ENCODE measurements around the gene VTA1. TPM values are rescaled to one million over a fixed set of nuclear protein-coding genes. Genes with fewer than 3 reads are reported as not detected.

VTA1 gene
- polyA plus RNA-seq, 3 donors, result 15.9 to 97.3 (median 74.8) TPM

- Histone ChIP-seq H3K27ac (ENCODE audit: low read depth in 1 of 2, low read length in 2 of 2) (no peak overlapping the region), H2AFZ (ENCODE audit: insufficient read depth, low read depth, low read length, poor library complexity, severe bottlenecking) (no peak overlapping the region), H3K9me3 (replicated peaks in 1 of 2; ENCODE audit: control insufficient read depth in 1 of 2, insufficient read depth in 1 of 2, low read length in 2 of 2) (no peaks in the 10 kb centered on the region), H3K4me2 (replicated peaks; ENCODE audit: extremely low read depth, low read length, poor library complexity, severe bottlenecking) (no peak overlapping the region), H3K9ac (ENCODE audit: insufficient read depth, low read length, poor library complexity, severe bottlenecking) (no peak overlapping the region), H3K79me2 (ENCODE audit: insufficient read depth, low read length) (peaks cover 4% of the 10 kb centered on the region), H3K36me3 (replicated peaks in 1 of 2; ENCODE audit: control insufficient read depth in 1 of 2, insufficient read depth in 2 of 2, low read length in 2 of 2) (peaks cover 88 to 93% of the 10 kb centered on the region in 2 donors), H3K4me3 (replicated peaks in 1 of 3; ENCODE audit: low read depth in 2 of 3, low read length in 3 of 3) (no peak overlapping the region), H3K27me3 (ENCODE audit: control insufficient read depth in 2 of 2, insufficient read depth in 2 of 2, low read length in 2 of 2) (no peaks in the 10 kb centered on the region), H4K20me1 (ENCODE audit: insufficient read depth, low read length) (peaks cover 5% of the 10 kb centered on the region), H3K4me1 (ENCODE audit: control insufficient read depth in 1 of 2, insufficient read depth in 2 of 2, low read length in 2 of 2) (no peaks in the 10 kb centered on the region)
- H3K9me3 Mint-ChIP-seq, result peaks cover 0 to 4% (median 0%) of the 10 kb centered on the region in 7 donors
- H3K4me3 Mint-ChIP-seq, result no peak overlapping the region
- peaks cover 69 to 94% of the 10 kb centered on the region in 2 donors for H3K36me3 Mint-ChIP-seq
- H3K4me1 Mint-ChIP-seq, result no peaks in the 10 kb centered on the region
- intact Hi-C loops (cut with micrococcal nuclease), result no loop called here
- H3K27me3 Mint-ChIP-seq (ENCODE audit: low read depth in 3 of 3), result no peaks in the 10 kb centered on the region
- no peak overlapping the region for H3K27ac Mint-ChIP-seq
- DNase-seq, result no peak
- TF ChIP-seq CTCF (IDR thresholded peaks at IDR 0.05), result no peak
Observed at GRCh38 chr6:142171351-142171750, 24.3 kb downstream of the VTA1 start.

GRCh38 chr6:142172758-142173157 lies 25.7 kb downstream of the VTA1 start:
- no peak for DNase-seq
- H3K27me3 ChIP-seq (ENCODE audit: control insufficient read depth in 2 of 2, insufficient read depth in 2 of 2, low read length in 2 of 2), result no peaks in the 10 kb centered on the region
- Mint-ChIP-seq H3K9me3 (peaks cover 0 to 6% (median 4%) of the 10 kb centered on the region in 7 donors), H3K27ac (peak overlapping the region in 1 of 7 donors; percentile 6), H3K4me3 (no peak overlapping the region), H3K36me3 (peaks cover 66 to 92% of the 10 kb centered on the region in 2 donors), H3K27me3 (ENCODE audit: low read depth in 3 of 3) (no peaks in the 10 kb centered on the region), H3K4me1 (no peaks in the 10 kb centered on the region)
- no peaks in the 10 kb centered on the region for H3K4me1 ChIP-seq (ENCODE audit: control insufficient read depth in 1 of 2, insufficient read depth in 2 of 2, low read length in 2 of 2)
- intact Hi-C loops (cut with micrococcal nuclease), result no loop called here
- no peak overlapping the region for H2AFZ ChIP-seq (ENCODE audit: insufficient read depth, low read depth, low read length, poor library complexity, severe bottlenecking)
- no peaks in the 10 kb centered on the region for H4K20me1 ChIP-seq (ENCODE audit: insufficient read depth, low read length)
- no peaks in the 10 kb centered on the region for H3K79me2 ChIP-seq (ENCODE audit: insufficient read depth, low read length)
- no peak for TF ChIP-seq CTCF (IDR thresholded peaks at IDR 0.05)
- no peak overlapping the region for H3K27ac ChIP-seq (ENCODE audit: low read depth in 1 of 2, low read length in 2 of 2)
- no peak overlapping the region for H3K4me2 ChIP-seq (replicated peaks; ENCODE audit: extremely low read depth, low read length, poor library complexity, severe bottlenecking)
- peaks cover 0 to 9% of the 10 kb centered on the region in 2 donors for H3K9me3 ChIP-seq (replicated peaks in 1 of 2; ENCODE audit: control insufficient read depth in 1 of 2, insufficient read depth in 1 of 2, low read length in 2 of 2)
- peaks cover 85 to 93% of the 10 kb centered on the region in 2 donors for H3K36me3 ChIP-seq (replicated peaks in 1 of 2; ENCODE audit: control insufficient read depth in 1 of 2, insufficient read depth in 2 of 2, low read length in 2 of 2)
- no peak overlapping the region for H3K4me3 ChIP-seq (replicated peaks in 1 of 3; ENCODE audit: low read depth in 2 of 3, low read length in 3 of 3)
- no peak overlapping the region for H3K9ac ChIP-seq (ENCODE audit: insufficient read depth, low read length, poor library complexity, severe bottlenecking)
